MG63 (cell line): Measurements from ENCODE around the gene SFXN5. TPM values are rescaled to one million over a fixed set of nuclear protein-coding genes. Genes with fewer than 3 reads are reported as not detected.
"Not testable (repeated sequence)": the region's sequence is repeated elsewhere in the genome, so short reads cannot be mapped to it uniquely, and the experiment has no call there.

Experiments used
- DNase-seq: peaks from one replicate; pipeline ENCODE4 v3.0.0-alpha.2; 2020
- H3K27me3 ChIP-seq: fragments of 250-450 bp; sonication (Bioruptor Pico); 2 replicates; pipeline ENCODE4 v1.5.1; 2020; ENCODE audit warnings: mild to moderate bottlenecking, moderate library complexity
- H3K36me3 ChIP-seq: fragments of 250-450 bp; sonication (Bioruptor Pico); 2 replicates; pipeline ENCODE4 v1.5.1; 2020; ENCODE audit warnings: mild to moderate bottlenecking, moderate library complexity
- H3K4me3 ChIP-seq: fragments of 250-450 bp; sonication (Bioruptor Pico); 2 replicates; pipeline ENCODE4 v1.5.1; 2020; ENCODE audit warnings: mild to moderate bottlenecking, moderate library complexity
- H3K9me3 ChIP-seq: fragments of 250-450 bp; sonication (Bioruptor Pico); 2 replicates; pipeline ENCODE4 v1.5.1; 2020; ENCODE audit warnings: mild to moderate bottlenecking, moderate library complexity
- total RNA-seq: library from RNA; depleted of rRNA; stranded (reverse); fragments of >200 nt; shearing (Covaris generic); gene quantifications from 2 replicates; pipeline ENCODE4 v1.2.3, GENCODE V29; 2014; ENCODE audit warnings: low replicate concordance; rRNA removed

Gene SFXN5, protein sequence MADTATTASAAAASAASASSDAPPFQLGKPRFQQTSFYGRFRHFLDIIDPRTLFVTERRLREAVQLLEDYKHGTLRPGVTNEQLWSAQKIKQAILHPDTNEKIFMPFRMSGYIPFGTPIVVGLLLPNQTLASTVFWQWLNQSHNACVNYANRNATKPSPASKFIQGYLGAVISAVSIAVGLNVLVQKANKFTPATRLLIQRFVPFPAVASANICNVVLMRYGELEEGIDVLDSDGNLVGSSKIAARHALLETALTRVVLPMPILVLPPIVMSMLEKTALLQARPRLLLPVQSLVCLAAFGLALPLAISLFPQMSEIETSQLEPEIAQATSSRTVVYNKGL
- total RNA-seq = 2.4 and 6.2 TPM in 2 replicates

DNA sequence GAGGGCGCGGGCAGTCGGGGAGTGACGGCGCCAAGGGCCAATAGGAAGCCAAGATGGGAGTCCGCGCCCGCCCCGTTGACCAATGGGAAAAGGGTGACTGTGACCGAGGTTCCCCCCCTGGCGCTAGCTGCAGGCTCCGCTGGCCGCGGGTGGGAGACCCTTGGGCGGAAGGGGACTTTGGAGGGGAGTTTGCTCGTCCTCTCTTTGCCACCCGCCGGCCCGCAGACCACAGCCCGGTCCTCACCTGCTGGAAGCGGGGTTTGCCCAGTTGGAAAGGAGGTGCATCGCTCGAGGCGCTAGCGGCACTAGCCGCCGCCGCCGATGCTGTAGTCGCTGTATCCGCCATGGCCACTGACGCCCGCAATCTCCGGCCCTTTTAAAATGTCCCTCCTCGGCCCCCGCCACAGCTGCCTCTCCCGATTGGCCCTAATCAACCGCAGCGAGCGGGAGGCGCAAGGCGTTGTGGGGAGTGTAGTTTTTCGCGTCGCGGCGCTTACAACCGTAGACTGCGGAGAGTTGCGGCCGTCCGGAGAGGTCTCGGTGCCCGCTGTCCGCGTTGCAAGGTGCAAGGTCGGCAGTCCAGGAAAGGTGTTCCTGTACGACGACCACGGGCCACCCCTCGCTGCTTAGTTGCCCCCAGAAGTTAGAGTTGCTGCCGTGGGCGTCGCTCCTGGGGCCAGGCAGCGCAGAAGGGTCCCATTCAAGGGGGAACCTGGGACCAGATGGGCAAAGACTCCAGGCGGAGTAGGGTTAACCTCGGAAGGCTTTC, at the start of gene SFXN5:
TSS of gene SFXN5 (minus strand) at position 353 of the 769 bp plus-strand sequence. CDS start at position 346, 7 bp downstream.
- Histone ChIP-seq H3K4me3 (peak within 1 kb of the TSS; percentile 72), H3K27me3 (no peaks in the 10 kb centered on the region), H3K9me3 (no peaks in the 10 kb centered on the region), H3K36me3 (no peaks in the 10 kb centered on the region; the same call in 1 of the 2 replicates)
- DNase-seq = peak; percentile 96

DNA sequence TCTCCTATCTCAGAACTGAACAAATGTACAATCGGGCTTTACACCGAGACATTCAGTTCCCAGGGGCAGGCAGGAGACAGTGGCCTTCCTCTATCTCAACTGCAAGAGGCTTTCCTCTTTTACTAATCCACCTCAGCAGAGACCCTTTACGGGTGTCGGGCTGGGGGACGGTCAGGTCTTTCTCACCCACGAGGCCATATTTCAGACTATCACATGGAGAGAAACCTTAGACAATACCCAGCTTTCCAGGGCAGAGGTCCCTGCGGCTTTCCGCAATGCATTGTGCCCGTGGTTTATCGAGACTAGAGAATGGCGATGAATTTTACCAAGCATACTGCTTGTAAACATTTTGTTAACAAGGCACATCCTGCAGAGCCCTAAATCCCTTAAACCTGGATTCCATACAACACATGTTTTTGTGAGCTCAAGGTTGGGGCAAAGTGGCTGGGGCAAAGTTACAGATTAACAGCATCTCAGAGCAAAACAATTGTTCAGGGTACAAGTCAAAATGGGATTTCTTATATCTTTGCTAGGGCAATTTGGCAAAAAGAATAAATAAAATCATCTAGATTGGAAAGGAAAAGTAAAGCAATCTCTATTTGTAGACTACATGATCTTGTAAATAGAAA, 48.2 kb upstream of the SFXN5 start:
- not testable (repeated sequence) for DNase-seq, H3K36me3 ChIP-seq, H3K27me3 ChIP-seq, H3K9me3 ChIP-seq, H3K4me3 ChIP-seq

DNA sequence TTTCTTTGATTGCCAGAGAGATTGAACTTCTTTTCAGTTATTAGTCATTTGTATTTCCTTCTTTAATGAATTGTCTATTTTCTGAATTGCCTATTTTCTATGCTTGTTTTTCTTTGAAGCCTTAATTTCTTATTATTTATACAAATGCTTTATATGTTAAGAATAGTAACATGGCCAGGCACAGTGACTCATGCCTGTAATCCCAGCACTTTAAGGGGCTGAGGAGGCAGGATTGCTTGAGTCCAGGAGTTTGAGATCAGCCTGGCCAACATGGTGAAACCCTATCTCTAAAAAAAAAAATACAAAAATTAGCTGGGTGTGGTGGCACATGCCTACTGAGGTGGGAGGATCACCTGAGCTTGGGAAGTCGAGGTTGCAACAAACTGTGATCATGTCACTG, 45.9 kb upstream of the SFXN5 start:
- Histone ChIP-seq H3K9me3 (no peaks in the 10 kb centered on the region), H3K36me3 (no peaks in the 10 kb centered on the region), H3K4me3 (no peak overlapping the region), H3K27me3 (no peaks in the 10 kb centered on the region)
- peak; percentile 50 for DNase-seq

DNA sequence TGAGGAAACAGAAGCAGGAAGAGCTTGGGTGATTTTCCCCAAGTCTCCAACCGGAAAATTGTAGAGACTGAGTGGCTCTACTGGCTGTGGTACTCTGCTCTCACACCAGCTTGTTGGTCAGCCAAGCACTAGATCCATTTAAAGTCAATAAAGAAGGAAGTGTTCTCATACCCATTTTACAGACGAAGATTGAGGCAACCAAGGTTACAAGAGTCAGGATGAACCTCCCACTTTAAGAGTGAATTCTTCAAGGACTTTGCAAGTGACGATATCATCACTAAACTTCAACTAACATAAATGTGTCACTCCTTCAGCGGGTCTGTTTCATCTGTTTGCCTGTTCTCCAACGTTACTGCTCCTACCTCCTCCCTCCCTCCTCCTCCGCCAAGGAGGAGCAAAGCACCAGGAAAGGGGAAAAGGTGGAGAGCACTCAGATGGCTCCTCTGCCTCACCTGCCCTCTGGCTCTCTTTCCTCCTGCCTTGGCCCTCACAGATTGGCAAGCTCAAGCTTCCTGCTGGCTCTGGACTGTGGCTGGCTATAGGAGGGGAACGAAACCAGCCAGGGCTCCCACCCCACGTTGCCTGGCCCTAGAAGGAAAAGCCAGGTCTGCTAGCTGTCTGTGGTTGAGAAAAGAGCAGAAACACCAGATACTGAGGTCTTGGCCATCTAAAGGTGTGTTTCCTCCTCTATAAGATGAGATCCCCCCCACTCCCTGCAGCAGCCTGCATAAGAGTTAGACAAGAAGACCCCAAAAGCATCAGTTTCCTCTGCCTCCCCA, 44.9 kb upstream of the SFXN5 start:
- Histone ChIP-seq H3K36me3 (no peaks in the 10 kb centered on the region), H3K4me3 (no peak overlapping the region), H3K9me3 (no peaks in the 10 kb centered on the region), H3K27me3 (no peaks in the 10 kb centered on the region)
- DNase-seq = no peak

DNA sequence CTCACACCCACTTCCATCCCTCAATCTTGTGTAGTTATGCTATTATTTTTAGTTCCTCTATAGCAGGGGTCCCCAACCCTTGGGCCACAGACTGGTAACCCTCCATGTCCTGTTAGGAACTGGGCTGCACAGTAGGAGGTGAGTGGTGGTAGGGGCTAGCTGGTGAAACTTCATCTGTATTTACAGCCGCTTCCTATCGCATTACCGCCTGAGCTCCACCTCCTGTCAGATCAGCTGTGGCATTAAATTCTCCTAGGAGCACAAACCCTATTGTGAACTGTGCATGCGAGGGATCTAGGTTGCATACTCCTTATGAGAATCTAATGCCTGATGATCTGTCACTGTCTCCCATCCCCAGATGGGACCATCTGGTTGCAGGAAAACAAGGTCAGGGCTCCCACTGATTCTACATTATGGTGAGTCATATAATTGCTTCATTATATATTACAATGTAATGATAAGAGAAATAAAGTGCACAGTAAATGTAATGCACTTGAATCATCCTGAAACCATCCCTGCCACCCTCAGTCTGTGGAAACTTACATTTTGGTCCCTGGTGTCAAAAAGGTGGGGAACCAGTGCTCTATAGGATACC, 42.9 kb upstream of the SFXN5 start:
- no peaks in the 10 kb centered on the region for H3K9me3 ChIP-seq
- H3K4me3 ChIP-seq = no peak overlapping the region; the same call in 1 of the 2 replicates
- DNase-seq = peak; percentile 16

DNA sequence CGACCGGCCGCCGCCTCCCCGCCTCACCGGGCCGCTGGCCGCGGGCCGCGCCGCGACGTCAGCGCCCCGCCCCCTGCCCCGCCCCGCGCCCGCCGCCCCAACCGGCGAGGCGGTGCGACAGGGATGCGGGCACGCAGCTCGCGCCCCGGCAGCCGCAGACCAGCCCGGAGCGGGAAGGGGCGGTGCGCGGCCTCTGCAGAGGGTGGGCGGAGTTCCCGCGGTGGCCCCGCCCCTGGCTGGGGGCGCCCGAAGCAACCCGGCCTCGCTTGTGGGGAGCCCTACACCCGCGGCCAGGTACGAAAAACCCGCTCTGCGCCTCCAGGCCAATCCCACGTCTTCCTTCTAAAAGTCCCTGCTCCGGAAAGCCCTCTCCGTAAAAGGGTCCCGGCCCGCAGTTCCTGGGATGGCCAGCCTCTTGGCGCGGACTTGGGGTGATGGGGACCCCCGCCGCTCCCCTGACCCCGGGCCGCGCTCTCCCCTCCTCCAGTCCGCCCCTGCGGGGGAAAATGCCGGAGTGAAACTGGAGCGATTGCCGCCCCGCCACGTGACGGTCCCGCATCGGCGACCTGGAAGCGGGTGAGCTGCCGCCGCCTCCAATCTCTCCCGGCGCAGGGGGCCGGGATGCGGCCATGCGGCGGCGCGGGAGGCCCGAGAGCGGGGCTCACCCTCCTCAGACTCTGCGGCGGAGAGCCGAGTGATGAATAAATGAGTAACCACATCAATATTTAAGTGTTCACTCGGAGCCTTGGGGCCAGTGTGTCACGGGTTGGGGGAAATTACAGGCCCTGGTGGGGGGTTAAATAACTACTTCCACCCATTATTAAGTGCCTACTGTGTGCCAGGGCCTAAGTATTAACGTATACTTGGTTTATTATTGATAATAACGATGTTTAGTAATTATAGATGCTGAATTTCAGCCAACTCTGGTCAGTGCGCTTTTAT, 41.7 kb upstream of the SFXN5 start, which contains the start of gene RAB11FIP5:
TSS of gene RAB11FIP5 (minus strand) at position 36 of the 942 bp plus-strand sequence. CDS start 171 bp downstream, outside the sequence.
- Histone ChIP-seq H3K9me3 (no peaks in the 10 kb centered on the region), H3K4me3 (peak within 1 kb of the TSS; percentile 63), H3K27me3 (no peaks in the 10 kb centered on the region), H3K36me3 (peaks cover 3% of the 10 kb centered on the region; the same call in 1 of the 2 replicates)
- peak; percentile 87 for DNase-seq

More for the DNA sequence above, 42.9 kb upstream of the SFXN5 start:
- Histone ChIP-seq H3K36me3 (peaks cover 3% of the 10 kb centered on the region; the same call in 1 of the 2 replicates), H3K27me3 (no peaks in the 10 kb centered on the region)

DNA sequence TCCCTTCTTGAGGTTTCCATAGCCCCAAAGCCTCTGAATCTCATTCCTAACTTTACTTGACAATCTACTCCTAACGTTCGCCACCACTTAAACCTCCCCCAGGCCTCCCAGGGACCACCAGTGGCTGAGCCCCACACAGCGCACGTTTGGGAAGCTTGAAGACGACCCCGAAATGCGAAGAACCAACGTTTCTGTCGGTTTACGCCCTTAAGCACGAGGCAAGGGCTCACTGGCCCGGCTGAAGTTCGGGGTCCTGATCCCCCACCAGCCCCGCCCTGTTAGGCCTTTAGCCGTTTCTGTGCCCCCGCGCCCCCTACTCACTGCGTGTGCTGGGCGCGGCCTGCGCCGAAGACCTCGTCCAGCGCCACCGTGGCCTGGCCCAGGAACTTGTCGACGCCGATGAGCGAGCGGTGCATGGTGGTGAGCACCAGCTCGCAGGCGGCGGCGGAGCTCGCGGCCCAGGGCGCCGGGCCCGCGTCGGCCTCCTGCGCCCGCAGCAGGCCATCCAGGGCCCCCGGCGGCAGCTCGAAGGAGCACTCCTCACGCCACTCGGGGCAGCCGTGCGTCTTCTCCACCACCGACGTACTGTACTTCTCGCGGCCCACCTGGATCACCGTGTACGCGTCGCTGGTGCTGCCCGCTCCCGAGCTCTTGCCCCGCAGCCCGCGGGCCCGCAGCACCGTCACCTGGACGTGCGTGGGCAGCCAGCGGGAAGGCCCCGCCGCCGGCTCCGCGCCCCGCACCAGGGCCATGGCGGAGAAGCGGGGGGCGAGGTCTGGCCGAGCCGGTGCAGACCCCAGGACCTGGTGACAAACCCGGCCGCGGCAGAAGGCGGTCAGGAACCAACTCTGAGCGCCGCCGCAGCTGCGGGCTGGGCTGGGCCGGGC, 40.8 kb upstream of the SFXN5 start:
- peak; percentile 45 for DNase-seq
- Histone ChIP-seq H3K27me3 (no peaks in the 10 kb centered on the region), H3K4me3 (peak overlapping the region; percentile 63), H3K36me3 (peaks cover 3% of the 10 kb centered on the region; the same call in 1 of the 2 replicates), H3K9me3 (no peaks in the 10 kb centered on the region)

DNA sequence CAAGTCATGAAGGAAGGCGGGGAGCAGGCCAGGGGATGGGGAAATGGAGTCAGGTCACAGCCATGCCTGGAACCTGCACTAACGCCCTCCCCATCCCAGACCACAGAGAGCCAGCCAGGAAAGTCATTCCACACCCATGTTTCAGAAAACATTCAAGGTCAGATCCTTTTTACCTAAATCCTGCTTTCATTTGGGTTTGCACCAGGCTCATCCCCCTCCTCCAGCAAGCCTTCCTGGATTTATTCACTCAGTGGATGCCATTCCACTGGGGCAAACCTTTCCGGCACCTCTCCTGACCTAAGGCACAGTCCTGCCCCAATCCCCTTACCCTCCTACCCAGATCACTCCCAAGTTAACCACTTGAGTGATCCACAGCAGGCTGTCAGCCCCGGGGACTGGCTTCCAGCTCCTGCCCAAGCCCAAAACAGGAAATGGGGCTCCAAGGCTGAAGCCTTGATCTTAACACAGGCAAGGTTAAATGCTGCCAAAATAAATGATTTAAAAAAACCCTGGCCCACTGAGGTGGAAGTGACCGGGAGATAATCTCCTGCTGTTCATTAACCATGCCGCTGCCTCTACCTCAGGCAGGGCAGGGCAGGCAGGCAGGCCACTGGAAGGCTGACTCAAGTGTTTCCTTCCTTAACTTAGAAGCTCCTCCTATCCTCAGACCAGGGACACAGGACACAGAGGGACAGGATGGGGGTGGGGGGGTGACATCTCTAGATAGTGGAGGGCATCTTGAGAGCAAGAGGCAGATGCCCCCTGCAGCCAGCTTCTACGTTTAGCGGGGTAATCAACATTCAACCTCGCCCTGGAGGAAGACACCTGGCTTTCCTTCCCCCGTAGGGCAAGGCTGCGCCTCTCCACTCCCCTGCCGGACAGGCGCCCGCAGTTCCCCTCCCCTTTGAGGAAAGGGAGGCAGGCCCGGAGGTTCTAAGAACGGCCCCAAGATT, 39.8 kb upstream of the SFXN5 start:
- Histone ChIP-seq H3K4me3 (peak overlapping the region; percentile 63), H3K9me3 (no peaks in the 10 kb centered on the region), H3K27me3 (no peaks in the 10 kb centered on the region), H3K36me3 (peaks cover 4% of the 10 kb centered on the region)
- DNase-seq = peak; percentile 63

DNA sequence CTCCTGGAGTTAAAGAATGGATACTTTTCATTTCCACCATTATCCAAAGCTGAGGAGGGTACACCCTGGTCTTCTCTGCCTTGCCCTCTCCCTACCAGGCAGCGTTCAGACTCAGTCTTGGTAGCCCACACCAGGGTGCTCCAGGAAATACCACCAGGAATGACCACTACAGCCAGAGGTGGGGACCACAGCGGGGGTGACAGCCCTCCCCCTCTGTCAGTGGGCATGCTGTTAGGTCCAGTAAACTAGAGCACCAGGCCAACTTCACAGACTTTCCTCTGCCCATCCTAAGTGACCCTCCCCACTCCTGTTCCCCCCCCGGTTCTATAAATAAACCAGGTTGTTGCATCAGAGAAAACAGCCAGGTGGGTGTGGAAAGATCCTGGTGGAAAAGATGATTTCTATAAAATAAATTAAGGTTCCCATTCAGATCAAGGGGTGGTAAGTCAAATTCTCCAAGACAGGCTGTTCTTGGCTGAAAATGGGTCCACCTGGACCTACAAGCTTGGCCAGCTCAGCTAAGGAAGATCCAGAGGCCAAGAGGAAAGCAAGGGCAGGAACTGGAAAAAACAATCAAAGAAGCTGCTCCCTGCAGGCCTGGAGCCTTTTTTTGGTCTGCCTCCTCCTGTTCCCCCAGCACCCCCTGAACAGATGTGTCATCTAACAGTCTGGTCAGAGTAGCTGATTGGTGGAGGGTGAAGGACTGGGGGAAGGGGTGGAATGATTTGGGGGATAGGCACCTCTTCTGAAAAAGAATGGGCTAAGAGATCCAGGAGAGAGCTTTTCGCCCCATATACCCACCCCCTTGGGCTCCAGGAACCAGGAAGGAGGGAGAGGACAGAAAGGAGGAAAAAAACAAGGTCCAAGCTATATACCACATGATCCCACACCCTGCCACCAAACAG, 38.9 kb upstream of the SFXN5 start:
- DNase-seq = peak; percentile 39
- H3K9me3 ChIP-seq = no peaks in the 10 kb centered on the region

DNA sequence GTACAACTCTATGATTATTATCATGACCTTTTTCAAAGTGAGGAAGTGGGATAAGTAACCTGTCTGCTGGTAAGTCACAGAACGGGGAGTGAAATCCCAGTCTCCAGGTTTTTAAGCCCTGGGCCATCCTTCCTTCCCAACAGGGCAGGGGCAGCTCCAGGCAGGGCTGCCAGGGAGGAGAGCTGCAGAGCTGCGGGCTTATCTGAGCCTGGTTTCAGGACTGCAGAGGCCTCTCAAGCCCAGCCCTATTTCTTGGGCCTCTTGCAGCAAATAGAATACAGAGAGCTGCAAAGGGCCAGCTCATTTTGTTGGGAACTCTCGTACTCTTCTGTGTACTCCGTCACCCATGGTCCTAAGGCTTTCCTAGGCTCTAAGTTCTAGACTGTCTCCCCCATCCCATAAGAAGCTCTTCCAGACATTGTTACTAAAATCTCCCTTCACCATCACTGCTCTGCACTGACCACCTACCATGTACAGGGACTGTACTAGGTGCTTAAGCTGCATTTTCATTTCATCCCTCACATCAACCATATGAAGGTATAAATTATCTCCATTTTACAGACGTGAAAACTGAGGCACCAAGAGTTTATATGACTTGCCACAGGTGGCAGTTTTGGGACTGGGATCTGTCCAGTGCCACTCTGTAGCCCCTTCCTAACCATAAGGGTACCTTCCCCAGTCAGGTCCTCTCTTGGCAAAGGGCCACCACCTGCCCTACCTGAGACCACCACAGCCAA, 38.1 kb upstream of the SFXN5 start:
- Histone ChIP-seq H3K9me3 (no peaks in the 10 kb centered on the region), H3K4me3 (no peak overlapping the region), H3K36me3 (peaks cover 10% of the 10 kb centered on the region), H3K27me3 (no peaks in the 10 kb centered on the region)
- DNase-seq = no peak

More for the DNA sequence above, 38.9 kb upstream of the SFXN5 start:
- Histone ChIP-seq H3K36me3 (peaks cover 8% of the 10 kb centered on the region), H3K27me3 (no peaks in the 10 kb centered on the region), H3K4me3 (peak overlapping the region; percentile 63)

DNA sequence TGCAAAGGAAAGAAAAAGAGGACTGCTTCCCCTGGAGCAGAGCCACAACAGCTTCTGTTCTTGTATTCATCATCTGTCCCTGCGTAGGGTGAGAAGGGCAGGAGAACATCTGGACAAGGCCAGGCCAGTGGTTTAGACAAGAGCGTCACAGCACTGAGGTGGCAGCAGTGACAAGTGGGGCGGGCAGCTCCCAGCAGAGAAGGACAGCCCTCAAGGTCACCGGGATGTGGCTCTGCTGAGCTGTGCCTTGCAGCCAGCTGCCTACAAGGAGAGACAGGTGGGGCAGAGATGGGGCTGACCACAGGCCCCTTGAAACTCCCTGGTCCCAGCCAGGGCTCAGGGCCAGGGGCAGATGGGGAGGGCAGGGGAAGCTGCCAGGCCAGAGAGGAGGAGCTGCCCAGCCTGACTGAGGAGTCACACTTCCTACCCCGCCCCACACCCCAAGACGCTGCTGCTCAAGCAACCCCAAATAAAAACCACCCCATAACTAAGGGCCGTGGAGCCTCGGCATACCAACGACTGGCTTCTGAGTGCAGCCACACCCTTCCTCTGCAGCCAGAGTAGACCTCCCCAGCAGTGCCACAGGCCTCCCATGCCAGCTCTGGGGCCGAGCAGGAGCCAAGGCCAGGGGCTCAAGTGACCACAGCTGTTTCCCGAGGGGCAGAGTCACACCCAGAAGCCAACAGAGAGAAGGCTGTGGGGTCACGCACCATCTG, 35.9 kb upstream of the SFXN5 start:
- peaks cover 19% of the 10 kb centered on the region for H3K36me3 ChIP-seq
- DNase-seq = peak; percentile 74
- H3K9me3 ChIP-seq = no peaks in the 10 kb centered on the region
- no peaks in the 10 kb centered on the region for H3K27me3 ChIP-seq
- H3K4me3 ChIP-seq = no peak overlapping the region
